HepG2 (cell line): ENCODE data around the gene RREB1.

ENCODE experiments used
- ARID3A ChIP-seq: IDR thresholded peaks from 2 replicates; pipeline ENCODE4 v1.6.1; 2012; ENCODE audit warnings: low read depth, low read length, improper control_type of control experiment
- EZH2 ChIP-seq: conservative IDR thresholded peaks from 2 replicates; pipeline ENCODE4 v1.6.1; 2012; ENCODE audit warnings: mild to moderate bottlenecking, low read depth, low read length, moderate library complexity
- HNRNPH1 ChIP-seq: fragments of 200-400 bp; formaldehyde crosslinking; optimal IDR thresholded peaks from 2 replicates; pipeline ENCODE3; 2017; ENCODE audit warnings: mild to moderate bottlenecking, low read depth, low read length
- JUN ChIP-seq: sonication (generic); formaldehyde crosslinking; IDR thresholded peaks from 2 replicates; pipeline ENCODE4 v1.4.0; 2020; ENCODE audit warnings: mild to moderate bottlenecking, missing genetic modification reagents
- KLF16 ChIP-seq, 2 experiments: sonication (generic) in 1 of 2; formaldehyde crosslinking in 1 of 2; IDR thresholded peaks; 2 replicates each; pipeline versions ENCODE4 v1.6.1 to v1.8.0; 2016 to 2023; ENCODE audit warnings: missing genetic modification reagents in 2 of 2, missing compliant biosample characterization in 1 of 2
- MXD4 ChIP-seq: IDR thresholded peaks from 2 replicates; pipeline ENCODE4 v1.6.1; 2016; ENCODE audit warnings: mild to moderate bottlenecking, missing biosample characterization, missing genetic modification reagents
- POLR2AphosphoS5 ChIP-seq: IDR thresholded peaks from 2 replicates; pipeline ENCODE4 v1.6.1; 2012; ENCODE audit warnings: low read depth, low read length
- RELA ChIP-seq: sonication (generic); formaldehyde crosslinking; IDR thresholded peaks from 2 replicates; pipeline ENCODE4 v1.4.0; 2020; ENCODE audit warnings: missing genetic modification reagents
- SNAPC4 ChIP-seq: sonication (generic); formaldehyde crosslinking; IDR thresholded peaks from 2 replicates; pipeline ENCODE4 v1.4.0; 2020; ENCODE audit warnings: mild to moderate bottlenecking, missing genetic modification reagents
- TCF7L2 ChIP-seq: IDR thresholded peaks from 2 replicates; pipeline ENCODE4 v1.6.1; 2011; ENCODE audit warnings: mild to moderate bottlenecking, low read depth, low read length, moderate library complexity
- YY1 ChIP-seq: IDR thresholded peaks from 2 replicates; pipeline ENCODE4 v1.6.1; 2011; ENCODE audit warnings: low read length, low read depth, moderate library complexity, mild to moderate bottlenecking; ENCODE audit not compliant: insufficient read depth, insufficient replicate concordance
- ZNF280D ChIP-seq: sonication (generic); formaldehyde crosslinking; IDR thresholded peaks from 2 replicates; pipeline ENCODE4 v1.5.1; 2020; ENCODE audit warnings: mild to moderate bottlenecking, missing genetic modification reagents
- TF ChIP-seq, protein P1 (sequence below): sonication (generic); formaldehyde crosslinking; IDR thresholded peaks from 2 replicates; pipeline ENCODE4 v1.5.0; 2020; ENCODE audit warnings: mild to moderate bottlenecking, missing genetic modification reagents, moderate library complexity
- TF ChIP-seq, protein P2 (sequence below): IDR thresholded peaks from 2 replicates; pipeline ENCODE4 v1.6.1; 2016; ENCODE audit warnings: low read depth, missing genetic modification reagents, missing compliant biosample characterization

DNA sequence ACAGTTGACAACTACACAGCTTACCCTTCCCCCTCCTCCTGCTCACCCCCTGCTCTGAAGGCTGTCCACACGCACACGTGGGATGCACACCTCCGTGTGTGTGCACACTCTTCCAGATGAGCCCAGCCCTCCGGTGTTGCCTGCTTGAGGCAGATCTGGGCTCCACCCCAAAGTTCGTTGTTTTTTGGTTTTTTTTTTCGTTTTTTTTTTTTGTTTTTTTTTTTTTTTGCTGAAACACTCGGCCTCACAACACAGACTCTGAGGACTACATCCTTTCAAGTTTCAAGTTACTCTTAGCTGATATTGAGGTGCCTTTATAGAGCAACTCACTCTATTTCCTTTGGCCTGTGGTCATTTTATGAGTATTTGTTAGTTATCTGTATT is 88.2 kb downstream of the RREB1 start:
- TF ChIP-seq YY1 (no peak), KLF16 (CRISPR knock-in tag; IDR thresholded peaks at IDR 0.05) (no peak), HNRNPH1 (no peak), JUN (CRISPR knock-in tag) (no peak), EZH2 (no peak), POLR2AphosphoS5 (no peak), ARID3A (no peak), RELA (CRISPR knock-in tag) (no peak), TCF7L2 (no peak), SNAPC4 (CRISPR knock-in tag) (no peak), ZNF280D (no peak), MXD4 (CRISPR knock-in tag) (no peak)
- TF ChIP-seq, protein P1, sequence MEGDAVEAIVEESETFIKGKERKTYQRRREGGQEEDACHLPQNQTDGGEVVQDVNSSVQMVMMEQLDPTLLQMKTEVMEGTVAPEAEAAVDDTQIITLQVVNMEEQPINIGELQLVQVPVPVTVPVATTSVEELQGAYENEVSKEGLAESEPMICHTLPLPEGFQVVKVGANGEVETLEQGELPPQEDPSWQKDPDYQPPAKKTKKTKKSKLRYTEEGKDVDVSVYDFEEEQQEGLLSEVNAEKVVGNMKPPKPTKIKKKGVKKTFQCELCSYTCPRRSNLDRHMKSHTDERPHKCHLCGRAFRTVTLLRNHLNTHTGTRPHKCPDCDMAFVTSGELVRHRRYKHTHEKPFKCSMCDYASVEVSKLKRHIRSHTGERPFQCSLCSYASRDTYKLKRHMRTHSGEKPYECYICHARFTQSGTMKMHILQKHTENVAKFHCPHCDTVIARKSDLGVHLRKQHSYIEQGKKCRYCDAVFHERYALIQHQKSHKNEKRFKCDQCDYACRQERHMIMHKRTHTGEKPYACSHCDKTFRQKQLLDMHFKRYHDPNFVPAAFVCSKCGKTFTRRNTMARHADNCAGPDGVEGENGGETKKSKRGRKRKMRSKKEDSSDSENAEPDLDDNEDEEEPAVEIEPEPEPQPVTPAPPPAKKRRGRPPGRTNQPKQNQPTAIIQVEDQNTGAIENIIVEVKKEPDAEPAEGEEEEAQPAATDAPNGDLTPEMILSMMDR (CRISPR knock-in tag), result no peak
- TF ChIP-seq, protein P2, sequence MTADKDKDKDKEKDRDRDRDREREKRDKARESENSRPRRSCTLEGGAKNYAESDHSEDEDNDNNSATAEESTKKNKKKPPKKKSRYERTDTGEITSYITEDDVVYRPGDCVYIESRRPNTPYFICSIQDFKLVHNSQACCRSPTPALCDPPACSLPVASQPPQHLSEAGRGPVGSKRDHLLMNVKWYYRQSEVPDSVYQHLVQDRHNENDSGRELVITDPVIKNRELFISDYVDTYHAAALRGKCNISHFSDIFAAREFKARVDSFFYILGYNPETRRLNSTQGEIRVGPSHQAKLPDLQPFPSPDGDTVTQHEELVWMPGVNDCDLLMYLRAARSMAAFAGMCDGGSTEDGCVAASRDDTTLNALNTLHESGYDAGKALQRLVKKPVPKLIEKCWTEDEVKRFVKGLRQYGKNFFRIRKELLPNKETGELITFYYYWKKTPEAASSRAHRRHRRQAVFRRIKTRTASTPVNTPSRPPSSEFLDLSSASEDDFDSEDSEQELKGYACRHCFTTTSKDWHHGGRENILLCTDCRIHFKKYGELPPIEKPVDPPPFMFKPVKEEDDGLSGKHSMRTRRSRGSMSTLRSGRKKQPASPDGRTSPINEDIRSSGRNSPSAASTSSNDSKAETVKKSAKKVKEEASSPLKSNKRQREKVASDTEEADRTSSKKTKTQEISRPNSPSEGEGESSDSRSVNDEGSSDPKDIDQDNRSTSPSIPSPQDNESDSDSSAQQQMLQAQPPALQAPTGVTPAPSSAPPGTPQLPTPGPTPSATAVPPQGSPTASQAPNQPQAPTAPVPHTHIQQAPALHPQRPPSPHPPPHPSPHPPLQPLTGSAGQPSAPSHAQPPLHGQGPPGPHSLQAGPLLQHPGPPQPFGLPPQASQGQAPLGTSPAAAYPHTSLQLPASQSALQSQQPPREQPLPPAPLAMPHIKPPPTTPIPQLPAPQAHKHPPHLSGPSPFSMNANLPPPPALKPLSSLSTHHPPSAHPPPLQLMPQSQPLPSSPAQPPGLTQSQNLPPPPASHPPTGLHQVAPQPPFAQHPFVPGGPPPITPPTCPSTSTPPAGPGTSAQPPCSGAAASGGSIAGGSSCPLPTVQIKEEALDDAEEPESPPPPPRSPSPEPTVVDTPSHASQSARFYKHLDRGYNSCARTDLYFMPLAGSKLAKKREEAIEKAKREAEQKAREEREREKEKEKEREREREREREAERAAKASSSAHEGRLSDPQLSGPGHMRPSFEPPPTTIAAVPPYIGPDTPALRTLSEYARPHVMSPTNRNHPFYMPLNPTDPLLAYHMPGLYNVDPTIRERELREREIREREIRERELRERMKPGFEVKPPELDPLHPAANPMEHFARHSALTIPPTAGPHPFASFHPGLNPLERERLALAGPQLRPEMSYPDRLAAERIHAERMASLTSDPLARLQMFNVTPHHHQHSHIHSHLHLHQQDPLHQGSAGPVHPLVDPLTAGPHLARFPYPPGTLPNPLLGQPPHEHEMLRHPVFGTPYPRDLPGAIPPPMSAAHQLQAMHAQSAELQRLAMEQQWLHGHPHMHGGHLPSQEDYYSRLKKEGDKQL, result no peak
